G401.6 (cell line): ENCODE measurements around the gene TRIM50.
"Not testable (repeated sequence)": the region's sequence is repeated elsewhere in the genome, so short reads cannot be mapped to it uniquely, and the experiment has no call there.

Experiments used
- FAIRE-seq: peaks from 2 replicates; lab custom pipeline; 2012; peaks lifted over from hg19 to GRCh38; lab: Jason Lieb, UNC

The TRIM50 gene

GRCh38 chr7:73327922-73328321, at the start of gene TRIM50, which contains the start of gene FKBP6:
TSS of gene TRIM50 (minus strand) at chr7:73328082. CDS start at chr7:73324787, 3,295 bp downstream.
TSS of gene FKBP6 (plus strand) at chr7:73328161. CDS start at chr7:73328429, 268 bp downstream.
- not testable (repeated sequence) for FAIRE-seq

DNA sequence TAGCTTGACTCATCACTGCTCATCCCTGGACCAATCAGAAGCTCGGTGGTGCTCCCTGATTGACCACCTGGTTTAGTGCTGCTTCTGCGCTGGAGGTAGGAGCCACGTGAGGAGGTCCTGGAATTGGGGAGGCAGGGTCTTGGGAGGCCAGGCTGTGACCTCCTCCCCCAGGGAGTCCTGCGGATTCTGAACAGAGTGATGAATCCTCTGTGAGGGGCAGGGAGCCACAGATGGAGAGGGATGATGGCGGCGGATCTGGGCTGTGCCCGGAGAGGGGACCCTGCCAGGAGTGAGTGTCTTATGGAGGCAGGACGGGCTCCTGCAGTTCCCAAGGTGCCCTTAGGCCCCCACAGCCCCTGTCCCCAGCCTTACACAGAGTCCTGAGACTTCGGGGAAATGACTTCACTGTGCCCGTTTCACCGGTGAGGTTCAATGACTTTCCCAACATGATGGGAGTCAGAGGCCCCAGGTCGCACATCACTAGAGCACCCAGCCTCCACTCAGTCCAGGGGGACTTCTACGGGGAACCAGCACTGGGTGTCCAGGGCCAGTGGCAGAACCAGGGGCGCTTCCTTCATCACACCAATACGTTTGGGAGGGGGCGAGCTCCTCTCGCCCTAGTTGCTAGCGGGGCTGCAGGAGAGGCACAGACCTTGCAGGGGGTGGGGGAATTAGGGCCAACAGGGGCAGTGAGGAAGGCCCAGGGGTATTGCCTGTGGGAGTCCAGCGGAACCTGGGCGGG, 49.0 kb upstream of the TRIM50 start:
- FAIRE-seq: no peak

- not testable (repeated sequence) for FAIRE-seq
These were observed 48.4 kb upstream of the TRIM50 start for GRCh38 chr7:73376262-73376661.

- FAIRE-seq: no peak
These were observed 45.9 kb upstream of the TRIM50 start for GRCh38 chr7:73373741-73374140.

DNA sequence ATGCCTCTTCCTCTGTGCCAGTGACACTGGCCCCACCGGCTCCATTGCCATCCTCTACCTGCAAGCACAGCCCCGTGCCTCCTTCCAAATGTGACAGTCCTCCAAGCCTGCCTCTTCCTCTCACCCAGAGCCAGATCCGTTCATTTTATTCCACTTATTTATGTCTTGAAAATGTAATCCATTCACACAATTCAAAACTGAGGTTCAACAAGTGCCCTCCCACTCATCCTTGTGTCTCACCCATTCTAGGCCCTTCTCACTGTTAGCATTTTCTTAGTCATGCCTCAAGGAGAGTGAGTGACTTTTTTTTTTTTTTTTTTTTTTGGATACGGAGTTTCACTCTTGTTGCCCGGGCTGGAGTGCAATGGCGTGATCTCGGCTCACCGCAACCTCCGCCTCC, 41.7 kb upstream of the TRIM50 start:
- no peak for FAIRE-seq

GRCh38 chr7:73369009-73369408, 41.1 kb upstream of the TRIM50 start:
- no peak for FAIRE-seq

DNA sequence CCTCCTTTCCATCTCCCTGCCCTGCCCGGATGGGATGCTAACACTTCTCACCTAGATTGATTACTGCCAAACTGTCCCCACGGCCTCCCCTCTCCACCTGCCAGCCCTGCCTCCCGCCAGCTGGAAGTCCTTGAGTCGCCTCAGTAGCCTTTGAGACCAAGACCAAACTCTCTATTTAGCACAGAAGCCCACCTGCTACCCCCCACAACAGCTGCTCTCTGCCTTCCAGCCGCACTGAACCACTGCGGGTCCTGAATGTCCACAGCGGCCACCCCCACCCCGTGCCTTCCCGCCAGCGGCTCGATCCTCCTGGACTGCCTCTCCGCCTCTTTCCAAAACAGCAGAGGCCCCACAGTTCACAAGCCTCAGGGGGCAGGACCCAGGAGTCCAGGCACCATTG, 39.1 kb upstream of the TRIM50 start:
- FAIRE-seq: no peak

- FAIRE-seq: no peak
These were observed 38.2 kb upstream of the TRIM50 start for GRCh38 chr7:73366127-73366526.

DNA sequence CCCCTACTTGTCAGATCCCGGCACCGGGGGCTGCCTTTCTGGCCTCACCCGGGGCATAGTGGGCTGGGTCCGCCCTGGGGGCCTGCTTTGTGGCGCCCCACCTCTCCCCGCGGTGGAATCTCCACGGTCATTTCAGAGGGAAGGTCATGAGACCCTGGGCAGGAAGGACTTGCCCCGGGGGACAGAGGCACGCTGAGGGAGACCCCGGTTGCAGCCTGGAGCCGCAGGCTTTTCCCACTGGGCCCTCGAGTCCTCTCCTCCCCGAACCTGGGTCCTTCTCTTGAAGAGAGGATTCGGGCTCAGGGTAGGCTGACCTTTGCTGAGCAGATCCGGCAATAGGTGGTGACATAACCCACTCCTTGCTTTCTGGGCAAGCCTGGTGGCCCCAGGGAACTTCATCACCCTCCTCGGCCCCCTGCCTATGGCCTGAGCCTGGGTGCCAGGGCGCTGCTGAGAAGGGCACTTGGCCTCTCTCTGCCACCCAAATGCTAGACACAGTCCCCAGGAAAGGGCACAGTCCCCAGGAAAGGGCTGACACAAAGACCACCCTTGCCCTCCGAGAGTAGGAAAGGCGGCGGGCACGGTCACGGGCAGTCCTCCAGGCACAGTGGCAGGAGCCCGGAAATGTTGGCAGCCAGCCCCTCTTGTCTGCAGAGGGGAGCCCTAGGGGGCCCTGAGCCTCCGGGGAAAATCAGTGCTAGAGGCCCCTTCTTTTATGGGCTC, 36.3 kb upstream of the TRIM50 start:
- FAIRE-seq: no peak

DNA sequence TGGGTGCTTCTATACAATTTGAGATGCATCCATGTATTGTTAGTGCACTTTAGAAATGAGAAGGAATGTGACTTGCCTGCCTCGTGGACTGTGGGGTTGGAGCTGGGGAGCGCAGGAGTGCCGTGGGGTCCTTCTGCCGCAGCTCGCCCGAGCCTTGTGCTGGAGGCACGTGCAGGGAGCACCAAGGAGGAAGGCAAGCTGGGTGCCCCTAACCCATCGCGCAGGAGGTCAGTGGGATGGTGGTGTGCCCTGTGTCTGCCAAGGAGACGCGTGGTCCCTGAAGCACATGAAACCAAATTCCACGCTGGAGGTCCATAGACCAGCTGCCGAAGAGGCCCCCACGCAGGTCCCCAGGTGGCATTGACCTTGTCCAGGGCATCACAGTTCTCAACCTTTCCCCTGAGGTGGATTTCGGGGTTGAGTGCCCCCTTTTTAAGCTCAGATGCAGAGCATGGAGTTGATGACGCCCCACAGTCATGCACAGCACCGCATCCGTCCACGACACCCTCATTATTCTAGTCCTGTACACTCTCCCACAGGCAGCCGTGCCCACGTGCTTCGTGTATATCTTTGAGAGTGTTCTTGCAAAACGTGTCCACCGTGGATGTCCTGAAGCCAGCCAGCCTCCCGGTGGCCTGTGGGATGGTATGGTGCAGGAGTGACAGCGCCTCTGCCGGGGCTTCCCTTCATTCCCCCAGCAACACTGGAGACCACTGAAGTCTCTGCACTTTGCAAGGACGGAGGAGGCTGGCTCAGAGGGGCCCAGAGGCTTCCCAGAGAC, 35.5 kb upstream of the TRIM50 start:
- FAIRE-seq: no peak

GRCh38 chr7:73360590-73360989, 32.7 kb upstream of the TRIM50 start:
- not testable (repeated sequence) for FAIRE-seq

GRCh38 chr7:73359746-73360375, 32.0 kb upstream of the TRIM50 start:
- FAIRE-seq: no peak

GRCh38 chr7:73359306-73359705, 31.4 kb upstream of the TRIM50 start:
- no peak for FAIRE-seq

- no peak for FAIRE-seq
These were observed 30.9 kb upstream of the TRIM50 start for GRCh38 chr7:73358590-73359275.

GRCh38 chr7:73356159-73356558, 28.3 kb upstream of the TRIM50 start:
- FAIRE-seq: no peak

DNA sequence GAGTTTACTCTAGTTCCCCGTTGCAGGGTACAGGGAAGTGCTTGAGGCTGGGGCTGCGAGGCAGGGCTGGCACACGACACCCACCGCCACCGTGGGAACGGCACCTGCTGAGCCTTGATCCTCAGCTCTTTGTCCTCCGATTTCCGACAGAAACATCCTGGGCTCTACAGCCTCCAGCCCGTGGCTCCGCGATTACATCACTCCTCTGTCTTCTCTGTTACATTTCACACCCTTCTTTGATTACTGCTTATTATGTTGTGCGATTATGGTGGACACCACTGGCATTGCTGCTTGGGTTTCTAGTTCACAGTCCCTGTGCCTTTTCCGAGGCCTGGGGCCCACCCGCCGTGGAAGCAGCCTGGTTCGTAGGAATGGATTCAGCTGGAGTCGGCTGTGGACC, 26.9 kb upstream of the TRIM50 start:
- no peak for FAIRE-seq

DNA sequence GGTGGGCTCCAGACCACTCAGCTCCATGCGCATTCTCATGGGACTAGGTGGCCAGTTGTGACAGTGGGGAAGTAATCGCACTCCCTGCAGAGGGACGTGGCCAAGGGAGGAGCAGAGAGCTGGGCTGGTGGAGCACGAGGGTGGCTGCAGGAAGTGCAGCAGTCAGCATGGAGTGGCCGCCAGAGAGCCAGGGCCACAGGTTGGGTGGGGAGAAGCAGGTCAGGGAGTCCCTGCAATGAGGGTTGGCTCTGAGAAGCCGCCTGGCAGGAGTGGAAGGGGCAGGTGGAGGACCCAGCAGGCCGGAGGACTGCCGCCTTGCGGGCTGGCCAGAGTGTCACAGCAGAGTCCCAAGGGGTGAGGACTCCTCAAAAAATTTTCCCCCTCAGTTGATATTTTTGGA, 26.3 kb upstream of the TRIM50 start:
- no peak for FAIRE-seq

DNA sequence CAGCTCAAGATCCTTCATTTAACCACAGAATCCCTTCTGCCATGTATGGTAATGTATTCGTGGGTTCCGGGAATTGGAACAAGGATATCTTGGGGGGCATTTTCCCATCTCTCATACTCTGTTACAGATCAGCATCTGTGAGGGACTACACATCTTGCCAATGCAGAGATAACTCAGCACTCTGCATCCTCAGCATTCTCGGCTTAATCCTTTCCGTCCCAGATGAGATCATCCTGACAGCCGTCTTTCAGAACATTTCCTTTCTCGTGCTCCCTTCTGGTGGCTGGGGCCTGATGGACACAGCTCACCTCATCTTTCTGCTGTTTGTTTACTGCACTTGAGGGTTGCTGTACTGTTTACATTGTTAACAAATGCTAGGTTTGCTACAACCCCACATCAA, 25.4 kb upstream of the TRIM50 start:
- no peak for FAIRE-seq

DNA sequence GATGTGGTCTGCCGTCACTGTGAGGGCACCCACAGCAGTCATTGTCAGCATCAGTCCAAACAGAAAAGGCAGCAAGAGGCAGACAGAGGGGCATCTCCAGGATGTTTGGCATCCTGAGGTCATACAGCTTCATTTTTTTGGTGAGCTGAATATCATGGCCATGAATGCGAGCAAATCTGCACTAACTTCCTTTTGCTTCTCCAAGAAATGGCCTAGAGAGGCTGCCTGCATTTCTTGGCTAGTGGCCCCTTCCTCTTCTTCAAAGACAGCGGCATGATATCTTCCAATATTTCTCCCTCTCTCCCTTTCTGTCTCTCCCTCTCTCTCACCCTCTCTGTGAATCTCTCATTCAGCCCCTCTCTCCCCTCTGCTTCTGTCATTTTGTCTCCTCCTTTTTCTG, 24.9 kb upstream of the TRIM50 start:
- no peak for FAIRE-seq

- FAIRE-seq: no peak
These were observed 23.7 kb upstream of the TRIM50 start for GRCh38 chr7:73351447-73352167.
